HG02870 (cell line): ENCODE results near the gene CDK6.
"Not testable (repeated sequence)": the region's sequence is repeated elsewhere in the genome, so short reads cannot be mapped to it uniquely, and the experiment has no call there.

ENCODE experiments used
- ATAC-seq: cut with Tn5 transposase; IDR thresholded peaks from one replicate; pipeline ENCODE4 v1.9.1; 2021; ENCODE audit warnings: mild to moderate bottlenecking, moderate library complexity; ENCODE audit not compliant: unreplicated experiment

The CDK6 gene

DNA sequence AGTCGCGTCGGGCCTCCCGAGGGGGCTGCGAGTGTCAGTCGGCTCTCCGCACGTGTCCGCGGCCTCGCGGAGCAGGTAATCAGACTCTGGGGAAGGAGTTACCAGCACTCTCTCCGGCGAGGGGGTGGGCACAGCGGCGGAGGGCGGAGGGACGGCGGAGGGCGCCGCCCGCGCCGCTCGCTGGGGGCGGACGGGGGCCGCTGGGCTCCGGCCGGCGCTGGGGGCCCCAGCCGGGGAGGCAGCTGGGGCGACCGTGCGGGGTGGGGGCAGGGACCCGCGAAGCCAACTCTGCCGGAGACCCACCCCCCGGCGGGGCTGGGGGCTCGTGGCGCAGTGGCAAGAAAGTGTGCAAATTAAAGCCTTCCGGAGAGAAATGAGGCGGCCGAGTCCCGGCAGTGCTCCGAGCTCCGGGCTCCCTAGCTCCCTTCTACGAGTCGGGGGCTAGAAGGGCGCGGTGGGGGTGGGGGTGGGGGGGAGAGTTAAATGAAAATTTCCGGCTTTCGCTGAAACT, at the start of gene CDK6:
Gene CDK6, minus strand, starts transcription at position 85 of the 511 bp plus-strand sequence. CDS start 3,250 bp downstream, outside the sequence.
- ATAC-seq: peak; percentile 29

DNA sequence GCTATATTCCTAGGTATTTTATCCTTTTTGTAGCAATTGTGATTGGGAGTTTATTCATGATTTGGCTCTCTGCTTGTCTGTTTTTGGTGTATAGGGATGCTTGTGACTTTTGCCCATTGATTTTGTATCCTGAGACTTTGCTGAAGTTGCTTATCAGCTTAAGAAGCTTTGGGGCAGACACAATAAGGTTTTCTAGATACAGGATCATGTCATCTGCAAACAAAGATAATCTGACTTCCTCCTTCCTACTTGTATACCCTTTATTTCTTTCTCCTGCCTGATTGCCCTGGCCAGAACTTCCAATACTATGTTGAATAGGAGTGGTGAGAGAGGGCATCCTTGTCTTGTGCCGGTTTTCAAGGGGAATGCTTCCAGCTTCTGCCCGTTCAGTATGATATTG, 49.7 kb upstream of the CDK6 start:
- ATAC-seq: not testable (repeated sequence)

DNA sequence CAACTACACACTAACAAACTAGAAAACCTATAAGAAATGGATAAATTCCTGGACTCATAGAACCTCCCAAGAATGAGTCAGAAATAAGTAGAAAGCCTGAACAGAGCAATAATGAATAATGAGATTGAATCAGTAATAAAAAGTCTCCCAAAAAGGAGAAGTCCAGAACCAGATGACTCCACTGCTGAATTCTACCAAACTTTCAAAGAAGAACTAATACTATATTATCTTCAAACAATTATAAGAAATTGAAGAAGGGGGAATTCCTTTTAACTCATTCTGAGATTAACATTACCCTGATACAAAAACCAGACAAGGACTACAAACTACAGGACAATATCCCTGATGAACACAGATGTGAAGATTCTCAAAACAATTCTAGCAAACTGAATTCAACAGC, 47.8 kb upstream of the CDK6 start:
- no peak for ATAC-seq

DNA sequence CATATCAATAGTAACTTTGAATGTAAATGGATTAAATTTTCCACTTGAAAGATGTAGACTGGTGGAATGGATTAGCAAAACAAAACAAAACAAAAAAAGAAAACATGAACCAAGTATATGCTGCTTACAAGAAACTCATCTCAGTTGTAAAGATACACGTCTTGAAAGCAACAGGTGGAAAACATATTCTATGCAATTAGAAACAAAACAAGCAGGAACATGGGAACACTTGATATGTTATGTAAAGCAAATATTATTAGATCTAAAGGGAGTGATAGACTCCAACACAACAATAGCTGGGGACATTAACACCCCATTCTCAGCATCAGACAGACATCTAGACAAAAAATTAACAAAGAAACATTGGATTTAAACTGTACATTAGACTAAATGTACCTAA, 46.4 kb upstream of the CDK6 start:
- ATAC-seq: no peak

DNA sequence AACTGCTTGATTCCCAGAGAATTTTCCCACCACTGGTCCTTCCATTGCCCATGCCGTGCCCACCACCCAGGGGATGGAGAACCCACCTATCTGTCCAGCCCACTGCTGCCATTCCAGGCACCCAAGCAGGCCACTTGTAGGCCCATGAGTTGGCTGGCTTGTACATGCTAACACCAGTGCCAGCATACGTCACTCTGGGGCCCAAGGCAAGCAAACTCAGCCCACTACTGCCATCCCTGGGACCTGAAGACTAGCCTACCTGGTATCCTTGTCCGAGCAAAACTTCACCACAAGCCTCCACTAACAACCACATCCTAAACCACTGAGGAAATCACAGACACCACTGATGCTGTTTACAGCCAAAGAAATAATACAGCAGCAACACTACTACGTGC, 44.7 kb upstream of the CDK6 start:
- no peak for ATAC-seq

DNA sequence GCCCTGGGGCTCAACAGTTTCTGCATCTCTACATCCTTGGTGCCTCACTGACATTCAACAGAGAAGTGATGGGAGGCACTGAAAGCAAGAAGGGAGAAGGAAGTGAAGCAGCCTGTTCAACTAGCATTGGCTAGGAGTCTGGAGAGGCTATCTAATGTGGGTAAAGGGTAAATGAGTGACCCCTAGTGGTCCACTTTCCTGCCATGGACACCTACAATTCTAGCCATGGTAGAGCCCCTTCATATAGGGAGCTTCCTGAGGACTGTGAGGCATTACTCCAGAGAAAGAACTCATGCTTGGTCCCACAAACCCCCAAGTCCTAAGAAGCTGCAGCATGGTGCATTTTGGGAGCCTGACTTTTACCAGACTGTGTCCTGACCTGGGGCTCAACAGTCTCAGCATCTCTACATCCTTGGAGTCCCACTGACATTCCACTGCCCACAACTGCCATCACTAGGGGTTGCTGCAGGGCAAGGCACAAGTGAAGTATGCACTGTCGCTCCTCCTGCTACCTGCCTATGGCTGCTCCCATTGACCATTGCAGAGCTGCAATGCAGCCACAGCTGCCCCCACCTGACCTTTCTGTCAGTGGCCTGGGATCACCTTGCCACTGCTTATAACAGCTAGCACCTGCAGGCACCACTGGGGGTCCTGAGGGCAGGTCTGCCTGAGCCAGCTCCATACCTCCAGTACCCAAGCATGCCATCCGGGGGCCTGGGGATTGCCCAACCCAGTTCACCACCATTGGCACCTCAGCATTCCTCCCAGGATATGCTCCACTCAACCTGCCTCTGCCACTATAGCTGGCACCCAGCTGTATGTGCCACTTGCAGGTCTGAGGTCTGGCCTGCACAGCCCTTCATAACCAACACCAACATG, 44.1 kb upstream of the CDK6 start:
- ATAC-seq: no peak

DNA sequence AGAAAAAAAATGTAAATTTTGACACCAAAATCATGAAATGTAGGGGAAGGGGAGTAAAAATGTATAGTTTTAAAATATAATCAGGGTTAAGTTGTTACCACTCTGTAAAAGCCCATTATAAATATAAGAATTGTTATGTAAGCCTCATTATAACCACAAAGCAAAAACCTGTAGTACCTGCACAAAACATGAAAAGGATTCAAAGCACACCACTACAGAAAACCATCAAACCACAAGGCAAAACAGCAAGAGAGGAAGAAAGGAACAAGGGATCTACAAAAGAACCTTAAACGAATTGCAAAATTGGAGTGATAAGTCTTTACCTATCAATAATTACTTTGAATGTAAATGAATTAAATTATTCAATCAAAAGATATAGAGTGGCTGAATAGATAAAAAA, 41.0 kb upstream of the CDK6 start:
- ATAC-seq: no peak

DNA sequence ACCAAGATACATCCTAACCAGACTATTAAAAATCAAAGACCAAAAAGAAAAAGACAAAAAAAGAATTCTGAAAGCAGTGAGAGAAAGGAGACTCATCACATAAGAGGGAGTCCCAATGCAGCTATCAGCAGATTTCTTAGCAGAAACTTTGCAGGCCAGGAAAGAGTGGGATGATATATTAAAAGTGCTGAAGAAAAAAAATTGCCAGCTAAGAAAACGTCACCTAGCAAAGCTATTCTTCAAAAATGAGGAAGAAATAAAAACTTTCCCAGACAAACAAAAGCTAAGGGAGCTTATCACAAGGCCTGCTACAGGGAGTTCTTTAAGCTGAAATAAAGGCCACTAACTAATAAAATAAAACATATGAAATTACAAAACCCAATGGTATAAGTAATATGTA, 40.5 kb upstream of the CDK6 start:
- no peak for ATAC-seq

DNA sequence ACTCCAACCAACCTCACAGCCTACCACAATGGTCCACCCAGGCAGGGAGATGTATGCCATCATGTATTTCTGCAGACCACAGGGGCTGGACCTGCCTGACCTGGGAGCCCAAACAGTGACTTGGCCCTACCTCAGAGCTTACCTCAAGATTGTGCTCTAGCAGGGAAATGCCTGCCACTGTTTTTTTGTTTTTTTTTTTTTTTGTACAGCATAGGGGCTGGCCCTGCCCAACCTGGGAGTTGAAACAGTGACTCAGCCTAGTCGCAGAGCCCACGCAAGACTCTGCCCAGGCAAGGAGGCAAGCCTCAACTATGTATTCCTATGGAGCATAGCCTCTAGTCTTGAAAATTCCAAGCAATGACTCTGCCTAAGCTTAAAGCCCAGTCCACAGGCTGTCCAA, 39.3 kb upstream of the CDK6 start:
- peak; percentile 44 for ATAC-seq

DNA sequence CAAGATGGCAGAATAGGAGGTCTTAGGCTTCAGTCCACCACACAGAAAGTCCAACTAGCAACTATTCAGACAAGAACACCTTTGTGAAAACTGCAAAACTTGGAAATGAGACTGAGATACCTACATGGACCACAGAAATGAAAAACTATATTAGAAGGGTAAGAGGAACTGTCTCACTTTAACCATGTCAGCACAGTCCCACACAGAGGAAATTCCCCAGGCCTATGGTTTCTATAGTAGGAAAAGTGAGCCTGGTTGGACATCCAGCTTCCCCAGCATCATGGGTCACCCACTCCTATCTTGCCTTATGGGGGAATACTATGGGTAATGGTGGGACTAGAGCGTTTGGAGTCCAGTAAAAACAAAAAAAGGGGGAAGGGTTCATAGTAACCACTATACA, 38.8 kb upstream of the CDK6 start:
- peak; percentile 13 for ATAC-seq

DNA sequence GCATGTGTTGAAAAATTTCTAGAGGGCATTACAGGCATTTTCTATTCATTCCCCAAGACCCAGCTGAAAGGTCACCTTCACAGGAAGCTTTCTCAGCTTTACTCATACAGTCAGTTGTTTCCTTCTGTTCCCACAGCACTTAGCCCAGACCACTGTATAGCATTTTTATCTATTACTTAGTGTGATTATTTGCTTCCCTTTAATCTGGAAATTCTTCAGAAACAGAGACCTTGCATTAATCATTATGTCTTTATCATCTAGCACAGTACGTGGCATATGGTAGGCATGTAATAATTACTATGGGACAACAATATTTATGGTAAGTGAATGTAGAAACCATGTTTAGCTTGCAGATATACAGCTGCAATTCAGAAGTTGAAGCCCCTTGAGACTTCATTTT, 38.2 kb upstream of the CDK6 start:
- ATAC-seq: no peak

DNA sequence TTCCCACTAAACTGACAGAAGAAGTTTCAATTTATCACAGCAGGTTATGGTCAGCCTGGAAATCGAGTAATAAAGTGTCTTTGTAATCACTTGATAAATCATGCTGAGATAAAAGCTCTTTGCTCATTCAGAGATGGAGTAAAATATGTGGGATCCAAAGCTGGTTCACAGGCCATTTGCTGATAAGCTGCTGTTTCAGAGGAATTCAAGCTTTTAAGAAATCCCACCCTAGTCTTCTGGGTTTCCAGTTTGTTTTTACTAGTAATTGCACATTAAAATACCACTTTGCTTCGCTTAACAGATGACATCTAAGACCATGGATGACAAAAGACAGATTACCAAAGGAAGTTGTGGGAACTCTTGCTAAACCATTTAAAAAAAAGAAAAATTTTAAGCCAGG, 37.4 kb upstream of the CDK6 start:
- no peak for ATAC-seq

DNA sequence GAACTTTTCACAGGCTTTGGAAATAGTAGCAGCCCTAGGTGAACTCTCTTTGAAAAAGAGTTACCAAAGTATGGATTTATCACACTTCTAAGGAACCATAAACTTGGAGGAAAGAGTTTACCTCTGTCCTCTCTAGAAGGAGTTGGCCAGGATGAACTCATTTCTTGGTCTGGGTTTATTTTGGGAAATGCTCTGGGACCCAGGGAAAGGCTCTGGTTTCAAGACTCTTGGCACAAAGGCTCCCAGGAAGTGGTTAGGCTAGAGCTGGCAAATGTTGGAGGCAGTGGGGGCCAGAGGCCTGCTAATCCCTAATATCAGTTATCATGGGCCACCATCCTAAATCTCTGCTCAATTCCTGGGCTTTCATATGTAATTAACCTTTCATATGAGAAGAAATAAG, 36.3 kb upstream of the CDK6 start:
- ATAC-seq: no peak

DNA sequence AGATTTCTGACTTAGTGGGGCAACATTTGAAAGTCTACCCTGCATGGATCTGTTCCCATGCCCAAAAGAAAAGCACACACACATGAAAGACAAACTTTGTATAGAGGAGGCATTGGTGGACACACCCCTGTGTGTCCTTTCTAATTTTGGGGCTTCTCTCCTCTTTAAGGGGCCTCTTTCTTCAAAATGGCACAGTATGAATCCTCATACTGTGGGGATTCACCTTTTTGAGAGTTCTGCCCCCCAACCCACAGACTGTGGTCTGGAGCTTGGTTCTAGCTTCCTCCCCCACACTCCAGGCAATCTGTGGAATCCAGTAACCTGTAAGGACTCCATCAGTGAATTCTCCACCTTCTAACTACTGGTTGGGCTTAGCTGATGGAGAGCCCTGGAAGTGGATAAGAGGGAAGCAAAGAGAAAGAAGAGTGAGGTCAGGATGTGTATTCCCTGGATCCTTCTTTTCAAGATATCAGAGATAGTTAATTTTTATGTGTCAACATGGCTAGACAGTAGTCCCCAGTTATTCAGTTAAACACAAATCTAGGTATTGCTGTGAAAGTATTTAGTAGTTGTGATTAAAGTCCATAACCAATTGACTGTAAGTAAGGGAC, 32.4 kb upstream of the CDK6 start:
- no peak for ATAC-seq

DNA sequence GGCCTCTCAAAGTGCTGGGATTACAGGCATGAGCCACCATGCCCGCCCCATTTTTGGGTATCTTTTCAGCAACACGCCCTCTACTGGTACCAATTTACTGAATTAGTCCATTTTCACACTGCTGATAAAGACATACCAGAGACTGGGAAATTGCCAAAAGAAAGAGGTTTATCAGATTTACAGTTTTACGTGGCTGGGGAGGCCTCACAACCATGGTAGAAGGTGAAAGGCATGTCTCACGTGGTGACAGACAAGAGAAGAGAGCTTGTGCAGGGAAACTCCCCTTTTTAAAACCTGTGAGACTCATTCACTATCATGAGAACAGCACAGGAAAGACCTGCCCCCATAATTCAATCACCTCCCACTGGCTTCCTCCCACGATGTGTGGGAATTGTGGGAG, 27.8 kb upstream of the CDK6 start:
- not testable (repeated sequence) for ATAC-seq

DNA sequence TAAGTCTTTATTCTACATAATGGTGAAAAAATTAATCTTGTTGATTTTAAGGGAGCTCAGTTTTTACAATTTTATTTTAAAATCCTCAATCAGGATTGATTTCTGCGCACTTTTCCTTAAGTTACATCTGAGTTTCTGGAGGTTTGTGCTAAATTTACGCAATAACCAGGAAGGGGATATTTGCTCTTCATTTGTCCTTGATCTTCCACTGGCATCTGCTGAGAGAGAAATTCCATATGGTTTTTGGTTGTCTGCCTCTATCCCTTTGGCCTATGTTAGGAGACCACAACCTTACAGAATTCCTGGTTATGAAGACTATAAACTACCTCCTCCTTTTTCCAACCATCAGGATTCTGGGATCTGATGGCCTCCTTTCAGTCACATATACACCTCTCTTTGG, 20.1 kb upstream of the CDK6 start:
- no peak for ATAC-seq

DNA sequence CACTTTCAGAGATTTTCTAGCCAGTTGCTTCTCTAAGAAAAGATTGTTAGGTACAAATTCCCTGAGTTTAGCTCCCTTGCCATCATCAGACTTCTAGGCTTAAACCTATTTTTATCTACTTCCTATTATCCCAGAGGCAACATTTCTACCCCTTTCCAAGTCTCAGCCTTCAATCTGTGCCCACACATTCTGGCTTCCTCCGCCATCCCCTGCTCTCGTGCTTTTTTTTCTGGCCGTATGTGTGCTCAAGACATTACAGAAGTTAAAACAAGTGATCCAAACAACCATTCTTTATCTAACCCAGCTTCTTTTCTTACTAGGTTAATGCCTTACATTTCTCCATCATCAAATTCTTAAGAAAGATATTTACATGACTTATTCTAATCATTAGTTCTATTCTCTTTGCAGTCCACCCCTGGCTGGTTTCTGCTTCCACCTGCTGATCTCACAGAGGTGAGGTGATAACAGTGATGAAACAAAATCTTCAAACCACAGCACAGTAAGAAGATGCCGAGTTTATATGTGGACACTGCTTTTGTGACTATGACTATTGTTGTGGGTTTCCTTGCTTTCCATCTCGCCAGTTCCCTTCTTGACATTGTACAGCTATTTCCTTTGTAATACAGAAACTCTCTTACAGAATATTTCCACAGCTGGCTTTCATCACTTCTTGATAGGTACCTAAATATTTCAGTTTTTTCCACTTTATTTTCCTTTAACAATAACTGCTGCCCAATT, 18.3 kb upstream of the CDK6 start:
- ATAC-seq: peak; percentile 93

DNA sequence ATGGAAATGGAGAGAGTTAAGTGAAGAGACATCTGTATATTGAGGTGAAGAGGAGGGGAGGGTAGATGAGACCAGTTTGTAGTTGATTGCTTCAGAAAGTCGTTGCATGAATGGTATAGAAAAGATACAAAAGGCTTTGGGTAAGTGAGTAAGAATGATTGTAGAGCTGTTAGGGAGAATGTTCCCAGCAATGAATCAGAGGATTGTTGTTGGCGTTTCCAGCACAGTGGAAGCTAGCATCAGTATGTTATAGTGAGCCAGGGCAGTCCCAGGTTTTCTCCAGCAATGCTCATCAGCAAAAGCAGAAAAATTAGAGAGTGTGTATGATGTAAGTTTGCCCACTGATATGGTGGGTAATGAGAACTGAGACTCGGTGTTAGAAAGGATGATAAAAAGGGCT, 15.4 kb upstream of the CDK6 start:
- no peak for ATAC-seq

DNA sequence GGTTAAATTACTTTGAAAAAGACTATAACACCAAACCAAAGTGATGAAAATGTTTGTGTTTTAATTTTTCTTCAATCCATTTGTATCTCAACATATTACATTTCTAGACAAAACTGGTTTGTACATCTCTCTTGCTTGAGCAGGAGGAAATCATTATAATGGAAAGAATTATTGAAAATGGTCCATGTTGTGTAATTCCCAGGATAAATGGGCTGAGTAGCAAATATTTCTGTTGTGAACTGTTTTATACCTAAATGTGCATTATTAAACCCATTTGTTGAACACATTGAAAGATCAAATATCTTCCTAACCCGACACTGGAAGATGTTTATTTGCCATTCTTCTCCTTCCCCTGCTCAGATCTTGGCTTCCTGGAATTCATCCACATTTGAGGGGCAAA, 14.1 kb upstream of the CDK6 start:
- ATAC-seq: no peak

DNA sequence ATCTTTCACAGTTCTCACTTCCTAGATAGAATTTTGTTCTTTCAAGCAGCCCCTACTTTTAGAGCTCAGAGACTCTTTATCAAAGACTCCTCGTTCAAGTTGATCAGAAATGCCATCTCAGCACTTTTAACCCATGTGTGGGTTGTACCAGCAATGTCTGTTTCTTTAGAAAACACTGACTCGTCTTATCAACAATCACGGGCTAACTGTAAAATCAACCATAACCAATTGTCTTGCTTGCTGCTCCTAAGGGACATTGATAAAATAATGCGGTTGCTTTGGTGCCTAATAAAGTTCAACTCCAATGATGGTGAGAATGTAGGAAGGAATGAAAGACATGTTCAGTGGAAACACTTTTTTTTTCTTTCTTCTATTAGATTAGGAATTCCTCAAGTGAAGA, 12.9 kb upstream of the CDK6 start:
- no peak for ATAC-seq

DNA sequence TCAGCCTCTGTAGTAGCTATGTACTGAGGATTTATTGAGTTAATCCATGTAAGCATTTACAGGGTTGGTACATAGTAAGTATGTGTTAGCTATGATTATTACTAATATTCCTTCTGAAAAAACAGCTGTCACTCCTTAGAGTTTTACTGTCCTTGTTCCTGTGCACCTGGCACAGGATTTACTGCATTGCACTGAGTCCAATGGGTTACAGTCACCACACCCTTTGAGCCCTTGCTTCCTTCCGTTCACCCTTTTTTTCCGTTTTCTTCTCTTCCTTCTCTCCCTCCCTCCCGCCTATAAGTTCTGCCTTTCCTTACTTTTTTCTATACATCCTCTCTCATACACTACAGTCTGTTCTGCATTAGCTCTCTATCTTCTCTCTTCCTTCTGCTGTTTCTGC, 12.5 kb upstream of the CDK6 start:
- no peak for ATAC-seq

DNA sequence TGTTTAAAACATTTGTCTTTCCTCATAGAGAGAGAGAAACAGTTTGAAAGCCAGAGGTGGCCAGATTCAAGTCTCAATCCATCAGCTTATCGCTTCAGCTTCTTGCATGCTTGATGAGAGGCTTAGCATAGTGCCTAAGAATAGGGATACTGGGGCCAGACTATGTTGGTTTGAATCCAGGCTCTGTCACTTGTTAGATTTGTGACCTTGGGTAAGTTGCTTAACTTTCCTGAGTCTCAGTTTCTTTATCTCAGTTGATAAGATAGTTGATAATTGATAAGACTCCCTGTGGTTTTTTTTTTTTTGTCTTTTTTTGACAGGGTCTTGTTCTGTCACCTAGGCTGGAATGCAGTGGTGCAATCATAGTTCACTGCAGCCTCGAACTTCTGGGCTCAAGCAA, 12.1 kb upstream of the CDK6 start:
- no peak for ATAC-seq
